Ascending aorta (tissue), 2 donors: Measurements from ENCODE around the gene CA10. TPM values are rescaled to one million over a fixed set of nuclear protein-coding genes. Genes with fewer than 3 reads are reported as not detected.

Source experiments
- DNase-seq, 2 donors: peaks; one replicate each; pipeline ENCODE4 v3.0.0-alpha.2; 2019; ENCODE audit warnings: low spot score in 2 of 2
- H3K27ac ChIP-seq, 2 donors: fragments of 200-600 bp; sonication (generic); one replicate each; pipeline ENCODE4 v1.5.1; 2016 to 2017; ENCODE audit warnings: mild to moderate bottlenecking in 1 of 2
- H3K27me3 ChIP-seq: fragments of 200-600 bp; sonication (generic); one replicate; pipeline ENCODE4 v1.5.1; 2017
- H3K36me3 ChIP-seq, 2 donors: fragments of 200-600 bp; sonication (generic); one replicate each; pipeline ENCODE4 v1.5.1; 2016
- H3K4me1 ChIP-seq, 2 donors: fragments of 200-600 bp; sonication (generic); one replicate each; pipeline ENCODE4 v1.5.1; 2016 to 2017; ENCODE audit warnings: mild to moderate bottlenecking in 1 of 2
- H3K4me3 ChIP-seq, 2 donors: fragments of 200-600 bp; sonication (generic); one replicate each; pipeline ENCODE4 v1.5.1; 2016 to 2017; ENCODE audit warnings: mild to moderate bottlenecking in 1 of 2
- H3K9me3 ChIP-seq, 2 donors: fragments of 200-600 bp; sonication (generic); one replicate each; pipeline ENCODE4 v1.5.1; 2016
- intact Hi-C: fragments of 100-400 bp; cut with DNase I; formaldehyde crosslinking; loops from one replicate; pipeline ENCODE4 v1.15.1; 2023
- total RNA-seq: library from RNA; depleted of rRNA; stranded (reverse); fragments of >200 nt; gene quantifications from one replicate; pipeline ENCODE4 v1.1.0, GENCODE V29; 2016
- TF ChIP-seq, protein P1 (sequence below), 3 experiments: fragments of 200-600 bp in 2 of 3; fragments of 450-650 bp in 1 of 3; sonication (generic) in 2 of 3; IDR thresholded peaks; one replicate each; pipeline ENCODE4 v1.5.1; 2016 to 2019; ENCODE audit warnings: antibody characterized with exemption in 3 of 3, mild to moderate bottlenecking in 1 of 3, moderate library complexity in 1 of 3

CA10 gene
- total RNA-seq, 1 donor from 2014 or later, result not detected

DNA sequence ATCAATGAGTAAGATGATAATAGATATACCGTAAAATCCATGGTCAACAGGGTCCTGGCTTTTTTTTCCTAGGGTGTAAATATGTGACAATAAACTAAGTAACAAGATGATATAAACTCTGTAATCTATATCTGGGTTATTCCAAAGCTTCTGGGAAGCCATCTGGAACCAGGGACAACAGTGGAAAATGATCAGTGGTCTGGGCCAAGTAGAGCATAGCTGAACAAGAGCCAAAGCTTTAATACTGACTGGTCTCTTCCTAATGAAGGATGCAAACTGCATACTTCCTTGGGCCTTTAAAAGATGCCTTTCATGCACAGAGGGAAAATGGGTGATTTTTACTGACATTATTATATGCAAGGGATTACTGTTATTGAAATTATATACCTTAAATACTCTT lies 8.9 kb downstream of the CA10 start:
- no peaks in the 10 kb centered on the region for H3K9me3 ChIP-seq
- H3K27me3 ChIP-seq, result no peaks in the 10 kb centered on the region
- DNase-seq, result no peak
- H3K4me1 ChIP-seq, result no peaks in the 10 kb centered on the region
- H3K27ac ChIP-seq, result no peak overlapping the region
- H3K36me3 ChIP-seq, result no peaks in the 10 kb centered on the region
- intact Hi-C loops, result no loop called here
- H3K4me3 ChIP-seq, result no peak overlapping the region
- TF ChIP-seq, protein P1, sequence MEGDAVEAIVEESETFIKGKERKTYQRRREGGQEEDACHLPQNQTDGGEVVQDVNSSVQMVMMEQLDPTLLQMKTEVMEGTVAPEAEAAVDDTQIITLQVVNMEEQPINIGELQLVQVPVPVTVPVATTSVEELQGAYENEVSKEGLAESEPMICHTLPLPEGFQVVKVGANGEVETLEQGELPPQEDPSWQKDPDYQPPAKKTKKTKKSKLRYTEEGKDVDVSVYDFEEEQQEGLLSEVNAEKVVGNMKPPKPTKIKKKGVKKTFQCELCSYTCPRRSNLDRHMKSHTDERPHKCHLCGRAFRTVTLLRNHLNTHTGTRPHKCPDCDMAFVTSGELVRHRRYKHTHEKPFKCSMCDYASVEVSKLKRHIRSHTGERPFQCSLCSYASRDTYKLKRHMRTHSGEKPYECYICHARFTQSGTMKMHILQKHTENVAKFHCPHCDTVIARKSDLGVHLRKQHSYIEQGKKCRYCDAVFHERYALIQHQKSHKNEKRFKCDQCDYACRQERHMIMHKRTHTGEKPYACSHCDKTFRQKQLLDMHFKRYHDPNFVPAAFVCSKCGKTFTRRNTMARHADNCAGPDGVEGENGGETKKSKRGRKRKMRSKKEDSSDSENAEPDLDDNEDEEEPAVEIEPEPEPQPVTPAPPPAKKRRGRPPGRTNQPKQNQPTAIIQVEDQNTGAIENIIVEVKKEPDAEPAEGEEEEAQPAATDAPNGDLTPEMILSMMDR (IDR thresholded peaks at IDR 0.05), result no peak

DNA sequence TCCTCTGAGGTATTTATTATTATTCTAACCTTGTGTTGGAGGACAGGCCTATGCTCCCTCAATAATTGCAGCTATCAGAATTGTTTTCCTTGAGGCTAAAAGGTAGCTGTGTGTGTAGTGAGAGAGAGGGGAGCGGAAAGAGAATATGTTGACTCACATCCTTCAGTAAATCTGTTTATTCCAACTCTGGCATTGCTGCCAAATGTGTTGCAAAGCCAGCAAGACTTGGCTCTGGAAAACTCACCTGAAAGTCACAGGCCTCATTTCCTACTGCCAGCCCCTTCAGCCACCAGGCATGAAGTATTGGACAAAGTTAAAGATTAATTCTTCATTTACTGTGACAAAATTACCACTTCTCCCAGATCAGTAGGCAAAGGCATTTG lies 9.6 kb downstream of the CA10 start:
- H3K27ac ChIP-seq, result no peak overlapping the region
- intact Hi-C loops, result no loop called here
- H3K36me3 ChIP-seq, result no peaks in the 10 kb centered on the region

DNA sequence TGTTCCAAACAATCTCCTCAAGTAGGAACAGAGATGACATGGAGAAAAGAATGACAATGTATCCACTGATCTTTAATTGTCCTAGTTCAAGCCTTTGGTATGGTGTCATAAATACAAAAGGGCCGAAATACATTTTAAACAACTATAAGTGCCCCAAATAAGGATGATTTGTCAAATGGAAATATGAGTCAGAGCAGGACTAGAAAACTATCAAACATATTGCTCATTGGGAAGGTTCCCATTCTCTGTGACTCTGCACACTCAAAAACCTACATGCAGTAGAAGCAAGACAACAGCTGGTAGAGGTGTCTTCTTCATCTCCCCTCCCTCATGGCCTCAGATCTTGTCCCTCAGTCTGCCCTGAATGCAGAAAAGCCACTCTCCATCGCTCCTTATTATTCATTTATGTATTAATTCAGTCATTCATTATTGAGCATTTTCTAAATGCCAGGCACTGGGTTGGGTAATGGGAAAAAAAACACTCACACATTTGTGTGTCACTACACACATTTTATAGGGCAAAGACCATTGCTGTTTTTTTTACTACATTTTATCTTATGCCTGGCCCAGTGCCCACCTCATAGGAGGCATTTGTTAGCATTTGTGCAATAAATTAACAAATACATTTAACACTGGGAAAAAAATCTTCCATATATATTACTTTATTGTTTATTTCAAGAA lies 10.1 kb downstream of the CA10 start:
- TF ChIP-seq, protein P1 (IDR thresholded peaks at IDR 0.05), result no peak
- Histone ChIP-seq H3K27me3 (no peaks in the 10 kb centered on the region), H3K9me3 (no peaks in the 10 kb centered on the region), H3K4me3 (no peak overlapping the region), H3K27ac (no peak overlapping the region), H3K36me3 (no peaks in the 10 kb centered on the region), H3K4me1 (no peaks in the 10 kb centered on the region)
- DNase-seq, result no peak
- intact Hi-C loops, result no loop called here

More for the DNA sequence above, 9.6 kb downstream of the CA10 start:
- no peak for DNase-seq
- Histone ChIP-seq H3K4me1 (no peaks in the 10 kb centered on the region), H3K4me3 (no peak overlapping the region), H3K27me3 (no peaks in the 10 kb centered on the region), H3K9me3 (no peaks in the 10 kb centered on the region)
- TF ChIP-seq, protein P1 (IDR thresholded peaks at IDR 0.05), result no peak

DNA sequence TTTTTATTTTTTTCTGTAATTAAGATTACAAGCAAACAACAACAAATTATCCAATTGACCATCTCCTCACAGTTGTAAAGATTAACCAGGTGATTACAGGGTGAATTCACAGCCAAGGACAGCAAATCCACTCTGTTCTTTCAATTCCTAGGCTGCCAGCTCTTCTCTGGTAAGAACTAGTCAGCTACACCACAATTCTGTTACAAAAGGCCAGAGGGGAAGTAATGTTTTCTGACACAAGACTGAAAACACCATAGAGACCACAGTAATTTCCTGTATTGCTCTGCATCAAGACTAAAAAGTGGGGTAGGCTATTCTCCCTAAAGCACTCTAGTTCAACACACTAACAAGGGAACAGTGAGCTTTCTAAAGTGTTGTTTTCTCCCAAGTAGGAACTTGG lies 10.6 kb downstream of the CA10 start:
- no peaks in the 10 kb centered on the region for H3K9me3 ChIP-seq
- DNase-seq, result no peak
- TF ChIP-seq, protein P1 (IDR thresholded peaks at IDR 0.05), result no peak
- H3K27me3 ChIP-seq, result no peaks in the 10 kb centered on the region
- no peaks in the 10 kb centered on the region for H3K4me1 ChIP-seq
- no peak overlapping the region for H3K27ac ChIP-seq
- H3K36me3 ChIP-seq, result no peaks in the 10 kb centered on the region
- no peak overlapping the region for H3K4me3 ChIP-seq
- intact Hi-C loops, result no loop called here

DNA sequence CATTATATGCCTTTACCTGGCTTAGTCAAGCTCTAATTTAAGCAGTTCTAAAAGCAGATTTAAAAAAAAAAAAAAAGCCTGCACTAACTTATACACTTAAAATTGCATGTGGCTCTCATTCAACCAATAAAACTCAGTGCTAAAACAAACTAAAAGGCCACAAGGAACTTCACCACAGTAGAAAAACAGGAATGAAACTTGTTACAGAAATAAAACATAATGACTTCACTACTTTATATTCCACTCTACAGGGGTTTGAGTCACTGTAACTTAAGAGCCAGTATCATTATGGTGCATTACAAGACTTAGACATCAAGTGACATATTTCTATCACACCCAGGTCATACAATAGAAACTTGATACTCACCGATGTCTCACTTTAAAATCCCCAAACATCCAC lies 11.1 kb downstream of the CA10 start:
- H3K4me3 ChIP-seq, result no peak overlapping the region
- H3K27ac ChIP-seq, result no peak overlapping the region
- no peaks in the 10 kb centered on the region for H3K4me1 ChIP-seq
- H3K36me3 ChIP-seq, result no peaks in the 10 kb centered on the region
- TF ChIP-seq, protein P1 (IDR thresholded peaks at IDR 0.05), result no peak
- no peaks in the 10 kb centered on the region for H3K9me3 ChIP-seq
- no peaks in the 10 kb centered on the region for H3K27me3 ChIP-seq
- intact Hi-C loops, result no loop called here
- DNase-seq, result no peak

DNA sequence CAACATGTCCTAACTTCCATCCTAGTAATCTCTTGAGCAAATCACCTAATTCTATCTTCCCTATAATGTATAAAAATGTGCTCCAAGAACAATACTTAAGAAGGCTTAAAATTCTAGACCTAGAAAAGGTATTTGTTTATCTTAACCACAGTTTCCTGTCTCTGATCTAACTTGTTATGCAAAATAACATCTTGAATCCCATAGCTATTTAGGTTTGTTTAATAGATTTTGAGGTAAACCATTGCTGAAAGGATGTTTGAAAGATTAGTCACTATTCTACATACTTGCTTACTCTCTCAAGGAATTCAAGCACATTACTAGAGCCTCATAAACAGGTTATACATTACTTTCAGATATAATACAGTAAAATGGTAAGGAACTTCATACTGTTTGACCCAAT lies 13.0 kb downstream of the CA10 start:
- Histone ChIP-seq H3K9me3 (no peaks in the 10 kb centered on the region), H3K4me3 (no peak overlapping the region), H3K36me3 (no peaks in the 10 kb centered on the region), H3K27ac (no peak overlapping the region), H3K27me3 (no peaks in the 10 kb centered on the region), H3K4me1 (no peaks in the 10 kb centered on the region)
- TF ChIP-seq, protein P1 (IDR thresholded peaks at IDR 0.05), result no peak
- DNase-seq, result no peak
- intact Hi-C loops, result no loop called here
